GM12864 (cell line): Measurements from ENCODE around the gene HEY2.
A peak's percentile ranks its signal among the peaks of the same experiment; 100 is the strongest.

Experiments
- DNase-seq: peaks from one replicate; pipeline ENCODE4 v3.0.0-alpha.2; 2011; ENCODE audit warnings: low read depth
- H3K4me3 ChIP-seq: 2 replicates; pipeline ENCODE4 v1.5.1; 2011; ENCODE audit warnings: mild to moderate bottlenecking, low read depth, low read length, control low read depth
- CTCF ChIP-seq: IDR thresholded peaks from 2 replicates; pipeline ENCODE4 v1.5.1; 2011; ENCODE audit warnings: low read depth, mild to moderate bottlenecking, moderate library complexity, low read length, control low read depth, inconsistent platforms; ENCODE audit errors: missing control alignments

Gene HEY2

GRCh38 chr6:125743604-125744003 is 5.8 kb upstream of the HEY2 start:
- no peak overlapping the region for H3K4me3 ChIP-seq
- no peak for DNase-seq
- TF ChIP-seq CTCF: no peak

- no peak for DNase-seq
- H3K4me3 ChIP-seq: no peak overlapping the region
- no peak for TF ChIP-seq CTCF
These were observed 4.0 kb upstream of the HEY2 start for GRCh38 chr6:125745281-125746018.

- no peak overlapping the region for H3K4me3 ChIP-seq
- no peak for TF ChIP-seq CTCF
- no peak for DNase-seq
These were observed 3.4 kb upstream of the HEY2 start for GRCh38 chr6:125746019-125746414.

- peak; percentile 4 for TF ChIP-seq CTCF
- peak; percentile 60 for DNase-seq
- peak overlapping the region; percentile 78 for H3K4me3 ChIP-seq
These were observed 2.5 kb upstream of the HEY2 start for GRCh38 chr6:125746731-125747588.

- DNase-seq: no peak
- H3K4me3 ChIP-seq: peak overlapping the region; percentile 78
These were observed 1.6 kb upstream of the HEY2 start for GRCh38 chr6:125747589-125748405.

More at GRCh38 chr6:125747589-125748405, 1.6 kb upstream of the HEY2 start:
- TF ChIP-seq CTCF: no peak
